GM20000 (cell line): ENCODE measurements around the gene ST6GALNAC5.

Experiments
- DNase-seq: peaks from one replicate; pipeline ENCODE4 v3.0.0; 2012; ENCODE audit warnings: low spot score
- TF ChIP-seq, protein P1 (sequence below): IDR thresholded peaks from 2 replicates; pipeline ENCODE4 v1.5.1; 2012; ENCODE audit warnings: mild to moderate bottlenecking, control low read depth; ENCODE audit errors: extremely low read depth, missing control alignments

Gene ST6GALNAC5

GRCh38 chr1:76949503-76949902 is 82.2 kb downstream of the ST6GALNAC5 start:
- TF ChIP-seq, protein P1, sequence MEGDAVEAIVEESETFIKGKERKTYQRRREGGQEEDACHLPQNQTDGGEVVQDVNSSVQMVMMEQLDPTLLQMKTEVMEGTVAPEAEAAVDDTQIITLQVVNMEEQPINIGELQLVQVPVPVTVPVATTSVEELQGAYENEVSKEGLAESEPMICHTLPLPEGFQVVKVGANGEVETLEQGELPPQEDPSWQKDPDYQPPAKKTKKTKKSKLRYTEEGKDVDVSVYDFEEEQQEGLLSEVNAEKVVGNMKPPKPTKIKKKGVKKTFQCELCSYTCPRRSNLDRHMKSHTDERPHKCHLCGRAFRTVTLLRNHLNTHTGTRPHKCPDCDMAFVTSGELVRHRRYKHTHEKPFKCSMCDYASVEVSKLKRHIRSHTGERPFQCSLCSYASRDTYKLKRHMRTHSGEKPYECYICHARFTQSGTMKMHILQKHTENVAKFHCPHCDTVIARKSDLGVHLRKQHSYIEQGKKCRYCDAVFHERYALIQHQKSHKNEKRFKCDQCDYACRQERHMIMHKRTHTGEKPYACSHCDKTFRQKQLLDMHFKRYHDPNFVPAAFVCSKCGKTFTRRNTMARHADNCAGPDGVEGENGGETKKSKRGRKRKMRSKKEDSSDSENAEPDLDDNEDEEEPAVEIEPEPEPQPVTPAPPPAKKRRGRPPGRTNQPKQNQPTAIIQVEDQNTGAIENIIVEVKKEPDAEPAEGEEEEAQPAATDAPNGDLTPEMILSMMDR = no peak
- DNase-seq = no peak

DNA sequence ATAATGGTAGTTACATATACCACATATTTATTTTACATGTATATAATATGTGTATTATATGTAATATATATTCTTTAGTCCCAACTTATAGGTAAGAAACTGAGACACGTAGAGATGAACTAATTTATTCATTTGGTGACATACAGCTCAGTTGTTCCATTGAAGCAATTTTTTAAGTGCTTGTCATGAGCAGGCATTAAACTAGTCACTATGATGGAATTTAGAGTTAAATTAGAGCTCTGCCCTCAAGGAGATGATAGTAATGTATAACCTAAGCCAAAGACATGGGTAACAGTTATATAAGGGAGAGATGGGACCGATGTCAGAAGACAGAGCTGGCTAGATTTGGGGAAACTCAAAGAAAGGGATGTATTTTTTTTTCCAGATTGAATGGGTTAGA is 83.0 kb downstream of the ST6GALNAC5 start:
- TF ChIP-seq, protein P1 = no peak
- no peak for DNase-seq

DNA sequence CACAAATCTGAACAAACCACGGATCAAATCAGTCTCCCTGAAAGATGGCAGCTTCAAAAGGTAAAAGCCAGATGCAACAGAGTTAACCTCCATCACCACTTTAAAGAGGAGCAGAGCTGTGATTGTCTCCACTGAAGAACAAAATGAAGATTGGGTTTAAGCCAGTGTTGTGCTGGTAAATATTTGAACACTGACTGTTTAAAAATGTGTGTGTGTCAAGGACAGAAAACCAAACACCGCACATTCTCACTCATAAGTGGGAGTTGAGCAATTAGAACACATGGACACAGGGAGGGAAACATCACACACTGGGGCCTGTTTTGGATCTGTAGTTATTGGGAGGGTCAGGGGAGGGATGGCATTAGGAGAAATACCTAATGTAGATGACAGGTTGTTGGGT is 83.9 kb downstream of the ST6GALNAC5 start:
- TF ChIP-seq, protein P1 = no peak
- no peak for DNase-seq

GRCh38 chr1:76955652-76956051 is 88.4 kb downstream of the ST6GALNAC5 start:
- TF ChIP-seq, protein P1 = no peak
- DNase-seq = no peak

DNA sequence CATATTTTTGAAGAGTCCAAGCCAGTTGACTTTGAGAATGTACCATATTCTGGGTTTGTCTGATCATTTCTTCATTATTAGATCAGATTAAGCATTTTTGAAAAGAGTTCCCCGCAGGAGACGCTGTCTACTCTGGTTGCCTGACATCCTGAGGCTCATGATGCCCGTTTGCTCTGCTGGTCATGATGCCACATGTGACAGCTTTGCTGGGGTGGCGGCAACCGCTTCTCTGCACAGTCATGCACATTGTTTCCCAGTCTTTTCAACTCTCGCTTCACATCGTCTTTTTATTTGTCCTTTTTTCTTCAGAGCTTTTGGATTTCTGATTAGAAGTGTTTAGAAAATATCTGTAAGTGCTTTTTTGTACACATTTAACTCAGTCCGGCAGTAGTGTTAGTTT is 90.7 kb downstream of the ST6GALNAC5 start:
- DNase-seq = no peak
- TF ChIP-seq, protein P1 = no peak

GRCh38 chr1:76958828-76959227 is 91.5 kb downstream of the ST6GALNAC5 start:
- TF ChIP-seq, protein P1 = no peak

GRCh38 chr1:76959556-76959955 is 92.3 kb downstream of the ST6GALNAC5 start:
- no peak for DNase-seq
- TF ChIP-seq, protein P1 = no peak

More at GRCh38 chr1:76958828-76959227, 91.5 kb downstream of the ST6GALNAC5 start:
- DNase-seq = no peak
